ENCODE data around the gene SETD9. TPM values are rescaled to one million over a fixed set of nuclear protein-coding genes. Genes with fewer than 3 reads are reported as not detected.
A peak's percentile ranks its signal among the peaks of the same experiment; 100 is the strongest.

Gene SETD9
- total RNA-seq, 1 experiment from 2014 or later = 6.9 TPM

DNA sequence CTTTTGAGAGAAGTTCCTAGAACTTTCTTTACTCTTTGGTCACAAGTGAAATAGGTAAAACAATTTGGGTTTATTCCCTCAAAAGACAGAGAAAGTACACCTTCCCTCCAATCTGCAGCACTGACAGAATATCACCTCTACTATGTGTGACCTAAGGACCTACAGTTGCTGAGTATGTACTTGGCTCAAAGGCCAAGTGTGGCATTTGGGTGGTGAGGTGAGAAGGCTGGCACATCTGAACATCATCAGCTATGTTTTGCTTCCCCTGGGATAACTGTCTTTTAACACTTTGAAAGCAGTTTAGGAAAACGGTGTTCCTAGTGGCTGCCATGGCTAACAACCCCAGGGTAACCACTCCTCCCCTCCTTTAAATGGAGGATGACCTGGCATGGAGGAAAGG is 24.9 kb downstream of the SETD9 start:
- no peak for DNase-seq (ENCODE audit: low spot score)

DNA sequence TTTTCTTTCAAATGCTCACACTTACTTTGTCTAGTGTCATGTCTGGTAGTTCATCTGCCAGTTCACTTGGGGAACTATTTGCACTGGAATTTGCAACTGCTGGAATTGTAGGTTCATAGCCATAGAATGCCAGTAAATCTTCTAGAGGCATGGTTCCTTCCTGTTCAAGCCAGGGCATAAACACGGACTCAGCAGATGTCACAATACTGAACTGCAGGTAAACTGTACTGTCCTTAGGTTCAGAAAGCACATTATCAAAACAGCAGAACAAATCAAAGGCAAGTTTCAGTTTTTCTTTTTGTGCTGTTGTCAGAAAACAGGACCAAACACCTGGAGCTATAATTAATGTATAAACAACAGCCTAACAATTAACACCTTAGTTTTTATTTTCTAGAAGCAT is 29.5 kb downstream of the SETD9 start:
- DNase-seq (ENCODE audit: low spot score) = no peak

DNA sequence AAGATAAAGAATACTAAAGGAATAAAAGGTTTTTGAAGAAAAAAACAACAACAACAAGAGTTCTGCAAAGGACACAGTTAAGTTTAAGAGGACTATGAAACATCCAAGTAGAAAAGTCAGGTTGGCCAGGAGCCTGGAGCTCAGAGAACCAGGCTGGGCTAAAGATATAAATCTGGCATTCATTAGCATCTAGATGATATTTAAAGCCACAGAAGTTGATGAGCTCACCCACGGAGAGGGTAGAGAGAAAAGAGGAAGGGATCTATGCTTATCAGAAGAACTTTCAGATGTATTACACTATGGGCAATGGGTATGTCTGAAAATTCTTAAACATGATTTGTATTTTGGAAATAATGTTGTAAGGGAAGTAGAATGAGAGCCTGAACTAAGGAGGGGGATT is 32.6 kb downstream of the SETD9 start:
- DNase-seq (ENCODE audit: low spot score) = no peak

DNA sequence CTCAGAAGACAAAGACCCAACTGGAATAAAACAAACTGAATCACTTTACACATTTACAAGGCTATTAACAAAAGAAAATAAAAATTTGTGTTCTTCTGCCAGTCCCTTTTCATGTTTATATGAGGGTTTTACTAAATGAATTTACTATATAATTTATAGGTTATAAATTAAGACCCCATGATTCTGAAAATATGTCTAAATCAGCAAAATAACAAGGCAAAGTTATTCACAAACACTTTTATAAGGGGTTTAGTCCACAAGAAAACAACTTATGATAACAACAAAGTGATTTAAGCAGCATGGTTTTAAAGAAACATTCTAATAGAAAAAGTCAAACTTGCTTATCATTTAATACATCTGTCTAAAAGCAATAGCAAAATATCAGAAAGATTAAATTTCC is 37.7 kb downstream of the SETD9 start:
- no peak for DNase-seq (ENCODE audit: low spot score)

DNA sequence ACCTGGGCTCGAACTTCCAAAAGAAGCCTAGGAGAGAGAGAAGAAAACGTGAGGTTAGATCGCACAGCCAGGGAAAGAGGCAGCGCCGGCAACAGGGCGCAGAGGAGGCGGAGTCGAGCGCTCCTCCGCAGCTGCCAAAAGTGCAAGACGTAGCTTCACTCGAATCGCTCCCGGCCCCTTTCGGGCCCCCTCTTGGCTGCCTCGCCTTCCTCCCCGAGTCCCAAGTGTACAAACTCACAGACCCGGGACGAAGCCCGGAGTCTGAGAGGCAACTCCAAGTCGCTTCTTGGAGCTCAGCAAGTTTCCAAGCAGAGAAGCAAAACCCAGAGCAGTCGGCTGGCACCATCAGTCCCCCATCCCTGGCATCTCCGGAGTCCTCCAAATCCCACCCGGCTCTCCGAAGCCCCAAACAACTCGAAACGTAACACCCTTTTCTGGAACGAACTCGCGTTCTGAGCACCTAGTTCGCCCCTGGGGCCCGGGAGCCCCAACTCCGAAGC is 41.3 kb downstream of the SETD9 start:
- DNase-seq (ENCODE audit: low spot score) = peak; percentile 49

DNA sequence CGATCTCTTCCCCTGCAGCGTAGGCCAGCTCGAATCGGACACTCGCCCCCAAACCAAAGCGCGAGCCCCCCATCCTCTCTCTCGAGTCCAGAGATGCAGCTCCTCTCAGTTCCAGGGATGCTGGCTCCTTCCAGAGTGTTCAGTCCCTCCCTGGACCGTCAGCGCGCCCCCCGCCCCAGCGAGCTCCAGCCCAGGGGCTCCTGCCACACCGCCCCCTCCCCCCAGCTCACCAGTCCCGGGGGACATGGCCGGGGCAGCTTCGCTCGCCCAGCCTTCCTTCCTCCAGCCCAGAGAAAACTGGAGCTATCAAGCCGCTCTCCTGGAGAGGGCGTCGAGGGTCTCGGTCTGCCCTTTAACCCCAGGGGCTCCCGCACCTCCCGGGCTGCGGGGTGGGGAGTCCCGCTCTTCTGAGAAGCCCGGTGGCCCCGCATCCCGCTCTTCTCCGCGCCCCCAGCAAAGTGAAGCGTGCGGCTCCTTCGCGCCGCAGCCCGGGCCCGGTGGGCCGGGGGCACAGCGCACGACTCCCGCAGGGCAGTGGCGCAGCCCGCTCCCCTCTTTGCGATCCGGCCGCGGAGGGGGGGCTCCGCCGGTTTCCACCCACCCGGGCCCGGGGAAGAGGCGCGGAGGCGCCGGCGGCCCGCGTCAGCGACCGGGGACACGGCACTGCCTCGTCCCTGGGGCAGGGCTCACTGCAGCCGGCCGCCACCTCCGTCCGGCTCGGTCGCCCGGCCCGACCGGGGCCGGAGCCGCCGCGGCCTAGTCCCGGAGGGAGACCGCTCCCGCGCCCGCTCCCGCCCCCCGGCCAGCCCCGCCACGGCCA is 41.9 kb downstream of the SETD9 start:
- DNase-seq (ENCODE audit: low spot score) = peak; percentile 32

DNA sequence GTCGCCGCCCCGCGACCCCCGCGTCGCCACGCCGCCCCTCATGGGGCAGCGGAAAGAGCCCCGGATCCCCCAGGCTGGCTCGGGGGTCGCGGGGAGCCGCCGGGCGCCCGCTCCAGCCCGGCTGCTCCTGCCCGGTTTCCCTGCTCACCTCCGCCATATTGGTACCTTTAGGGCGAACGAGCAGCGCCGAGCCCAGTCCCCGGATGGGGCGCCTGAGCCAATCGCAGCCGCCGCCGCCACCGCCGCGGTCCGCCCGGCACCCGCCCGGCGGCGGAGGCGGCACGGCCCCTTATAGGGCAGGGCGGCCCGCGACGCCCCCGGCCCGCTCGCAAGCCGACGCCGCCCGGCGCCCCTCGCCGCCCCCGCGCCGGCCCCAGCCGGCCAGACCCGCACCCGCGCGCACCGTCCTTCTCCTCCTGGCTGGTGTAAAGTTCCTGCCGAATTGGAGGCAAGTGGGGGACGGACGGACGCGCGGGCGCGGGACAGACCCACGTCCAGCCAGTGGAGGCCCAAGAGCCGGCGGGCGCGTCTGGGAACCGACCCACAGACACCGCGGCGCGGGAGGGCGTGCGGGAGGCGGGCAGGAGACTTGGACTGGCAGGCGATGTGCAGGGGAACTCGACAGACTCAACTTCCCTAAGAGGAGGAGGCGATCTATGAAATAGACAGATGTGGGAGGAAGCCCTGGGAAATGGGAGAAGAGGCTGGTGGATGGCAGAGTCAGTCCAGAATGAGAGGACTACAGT is 42.7 kb downstream of the SETD9 start, which contains the start of gene MIER3:
TSS of gene MIER3 (minus strand) at position 178 of the 746 bp plus-strand sequence. CDS start at position 157, 21 bp downstream.
- peak; percentile 61 for DNase-seq (ENCODE audit: low spot score)

DNA sequence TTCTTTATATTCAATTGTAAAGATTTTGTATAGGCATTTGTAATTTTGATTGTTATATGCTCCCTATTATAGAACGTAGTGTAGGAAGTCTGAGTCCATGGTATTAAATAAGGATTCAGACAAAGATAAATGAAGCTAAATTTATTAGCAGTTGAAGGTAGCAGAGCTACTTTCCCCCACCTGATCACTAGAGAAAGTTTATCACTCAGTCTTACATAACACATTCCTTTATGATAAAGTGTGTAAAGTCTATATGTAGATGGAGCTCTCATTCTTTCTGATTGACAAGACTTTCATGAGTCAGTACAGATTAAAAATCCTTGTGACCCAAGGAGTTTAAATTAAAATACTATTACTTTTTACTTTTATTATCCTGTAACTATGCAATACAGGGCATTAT is 44.9 kb downstream of the SETD9 start:
- DNase-seq (ENCODE audit: low spot score) = no peak

DNA sequence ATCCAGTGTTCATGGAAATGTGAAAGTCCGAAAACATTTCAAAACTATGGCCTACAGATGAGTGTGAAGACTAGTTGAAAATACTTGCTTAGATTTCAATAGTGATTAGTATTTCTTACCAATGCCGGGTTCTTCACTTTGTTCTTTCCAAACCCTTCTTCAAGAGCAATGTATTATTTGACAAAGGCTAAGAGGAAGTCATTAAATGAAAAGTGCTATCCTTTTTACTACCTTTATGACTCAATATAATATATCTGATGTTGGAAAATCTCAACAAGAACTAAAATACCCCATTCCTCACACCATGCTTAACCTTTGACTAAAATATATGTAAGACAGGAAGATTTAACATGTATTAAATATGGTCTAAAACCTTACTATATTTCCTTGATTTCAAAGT is 49.2 kb downstream of the SETD9 start:
- DNase-seq (ENCODE audit: low spot score) = no peak

DNA sequence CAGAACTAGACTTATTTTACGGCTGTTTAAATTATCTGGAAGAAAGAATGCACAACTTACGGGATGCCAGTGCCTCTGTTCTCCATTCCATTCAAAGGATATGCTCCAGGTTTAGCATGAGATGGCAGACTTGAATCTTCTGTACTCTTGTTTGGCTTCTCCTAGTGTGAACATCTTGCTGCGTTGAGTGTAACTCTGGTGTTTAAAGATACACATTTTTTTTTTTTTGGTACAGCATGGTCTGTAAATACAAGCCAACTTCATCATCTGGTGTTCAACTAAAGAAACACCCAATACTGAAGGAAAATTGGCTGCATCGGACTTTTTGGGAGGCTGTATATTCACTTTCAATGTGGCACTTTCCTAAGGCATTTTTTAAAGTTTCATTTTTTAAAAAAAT is 49.9 kb downstream of the SETD9 start:
- no peak for DNase-seq (ENCODE audit: low spot score)

DNA sequence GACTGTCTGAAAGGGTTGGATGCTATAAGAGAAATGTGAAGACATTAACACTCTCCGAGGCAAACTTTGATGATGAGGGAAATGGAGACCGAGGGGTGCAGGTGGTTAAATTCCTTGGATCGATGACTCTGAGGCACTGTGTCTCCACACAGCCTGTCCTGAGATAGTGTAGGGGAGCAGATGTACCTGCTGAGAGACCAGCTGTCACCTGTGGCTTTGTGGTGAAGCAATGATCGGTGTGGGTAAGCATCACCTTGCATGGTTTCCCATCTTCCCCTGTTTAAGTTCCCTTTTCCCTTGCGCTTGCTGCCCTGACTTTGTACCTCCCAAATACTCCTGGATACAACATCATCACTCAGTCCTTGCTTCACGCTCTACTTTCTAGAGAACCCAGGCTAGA is 52.4 kb downstream of the SETD9 start:
- no peak for DNase-seq (ENCODE audit: low spot score)

DNA sequence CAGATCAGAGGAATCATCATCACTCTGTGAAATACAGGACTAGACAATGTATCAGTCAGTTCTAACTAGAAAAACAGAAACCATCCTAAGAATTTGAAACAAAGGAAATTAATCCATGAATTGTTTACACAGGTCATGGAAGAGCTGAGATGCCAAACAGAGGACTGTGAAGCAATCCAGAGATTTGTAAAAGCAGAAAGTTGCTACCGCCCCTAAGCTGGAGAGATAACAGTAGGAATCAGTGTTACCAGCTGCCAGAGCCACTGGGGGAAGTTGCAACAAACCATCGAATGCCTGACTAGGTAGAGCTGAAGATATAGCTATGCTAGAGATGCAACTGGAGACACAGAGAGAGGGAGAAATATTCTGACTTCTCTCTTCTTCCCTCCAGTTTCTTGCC is 52.9 kb downstream of the SETD9 start:
- no peak for DNase-seq (ENCODE audit: low spot score)

DNA sequence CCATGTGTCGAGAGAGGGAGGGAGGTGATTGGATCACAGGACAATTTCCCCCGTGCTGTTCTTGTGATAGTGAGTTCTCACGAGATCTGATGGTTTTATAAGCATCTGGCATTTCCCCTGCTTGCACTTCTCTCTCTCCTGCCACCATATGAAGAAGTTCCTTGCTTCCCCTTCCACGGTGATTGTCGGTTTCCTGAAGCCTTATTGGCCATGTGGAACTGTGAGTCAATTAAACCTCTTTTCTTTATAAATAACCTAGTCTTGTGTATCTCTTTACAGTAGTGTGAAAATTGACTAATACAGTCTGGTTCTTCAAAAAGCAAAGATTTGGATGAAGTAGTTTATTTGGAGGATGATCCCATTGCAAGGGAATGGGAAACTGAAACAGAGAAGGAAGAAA is 53.9 kb downstream of the SETD9 start:
- DNase-seq (ENCODE audit: low spot score) = no peak

DNA sequence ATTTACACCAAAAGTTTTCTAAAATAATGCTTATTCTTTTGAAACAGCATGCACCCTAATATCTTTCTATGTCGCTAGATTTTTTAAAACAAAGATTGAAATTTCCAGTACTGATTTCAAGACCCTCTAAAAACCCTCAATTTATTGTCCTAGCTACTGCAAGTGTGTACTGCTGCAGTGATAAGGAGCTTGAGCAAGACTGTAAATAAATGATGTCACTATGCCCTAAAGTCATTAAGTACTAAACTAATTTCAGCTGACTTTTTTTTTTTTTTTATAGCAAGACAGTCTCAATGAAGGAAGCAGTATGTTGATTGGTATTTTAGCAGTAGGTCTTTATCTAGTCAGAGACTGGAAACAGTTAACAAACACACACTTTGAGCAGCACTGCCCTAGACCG is 54.8 kb downstream of the SETD9 start:
- DNase-seq (ENCODE audit: low spot score) = no peak

Other genes with a start within 250 kb of the SETD9 start
- gene MAP3K1, start 94.0 kb upstream of the SETD9 start, total RNA-seq (2014; rRNA removed; shearing (Covaris generic)) = 17.7 and 18.4 TPM in 2 replicates
- gene MIER3, start 42.5 kb downstream of the SETD9 start, total RNA-seq (2014; rRNA removed; shearing (Covaris generic)) = 8.6 and 15.2 TPM in 2 replicates

Data from HT-29 (cell line).